T-helper 1 cell treated with Interleukin-12 subunit alpha and Interleukin-12 subunit beta and Interleukin-4 antibody, amounts not matched to agents 30 ng/mL and 1 ng/mL, for 36 hours (primary cell): ENCODE measurements around the gene BTBD19. TPM values are rescaled to one million over a fixed set of nuclear protein-coding genes. Genes with fewer than 3 reads are reported as not detected.

ENCODE experiments used
- intact Hi-C: fragments of 100-400 bp; cut with micrococcal nuclease; formaldehyde crosslinking; loops from one replicate; pipeline ENCODE4 v1.15.1; 2024
- total RNA-seq: library from RNA; stranded (reverse); gene quantifications from 2 replicates; pipeline ENCODE4 v1.2.3, GENCODE V29; 2022

The BTBD19 gene
- total RNA-seq, 1 donor from 2014 or later, result 11.9 TPM

GRCh38 chr1:44849575-44850132, 41.3 kb downstream of the BTBD19 start:
- intact Hi-C loops, result no loop called here

DNA sequence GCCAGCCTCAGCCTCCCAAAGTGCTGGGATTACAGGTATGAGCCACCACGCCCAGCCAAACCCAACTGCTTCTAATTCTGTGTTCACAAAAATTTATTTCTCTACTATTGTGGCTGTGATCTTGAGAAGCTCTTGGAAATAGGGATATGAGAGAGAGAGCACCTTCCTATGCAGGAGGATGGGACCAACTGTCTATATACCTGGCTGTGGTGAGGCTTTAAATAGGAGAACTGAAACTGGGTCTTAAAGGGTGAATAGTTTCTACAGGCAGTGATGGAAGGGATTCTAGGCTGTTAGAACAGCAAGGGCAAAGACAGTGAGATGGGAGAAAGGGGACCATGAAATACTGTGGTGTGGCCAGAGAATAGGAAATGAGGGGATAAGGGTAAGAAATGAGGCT, 43.0 kb downstream of the BTBD19 start:
- intact Hi-C loops, result no loop called here

DNA sequence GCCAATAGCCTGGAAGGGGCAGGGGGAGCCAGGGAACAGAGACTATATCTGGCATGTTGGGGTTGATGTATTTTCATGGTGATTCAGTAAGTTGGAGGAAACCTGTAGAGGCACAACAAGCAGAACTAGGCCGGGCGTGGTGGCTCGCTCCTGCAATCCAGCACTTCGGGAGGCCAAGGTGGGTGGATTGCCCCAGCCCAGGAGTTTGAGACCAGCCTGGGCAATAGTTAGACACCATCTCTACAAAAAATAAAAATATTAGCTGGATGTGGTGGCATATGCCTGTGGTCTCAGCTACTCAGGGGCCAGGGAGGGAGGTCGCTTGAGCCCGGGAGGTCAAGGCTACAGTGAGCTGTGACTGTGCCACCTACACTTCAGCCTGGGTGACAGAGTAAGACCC, 44.9 kb downstream of the BTBD19 start:
- intact Hi-C loops, result no loop called here

DNA sequence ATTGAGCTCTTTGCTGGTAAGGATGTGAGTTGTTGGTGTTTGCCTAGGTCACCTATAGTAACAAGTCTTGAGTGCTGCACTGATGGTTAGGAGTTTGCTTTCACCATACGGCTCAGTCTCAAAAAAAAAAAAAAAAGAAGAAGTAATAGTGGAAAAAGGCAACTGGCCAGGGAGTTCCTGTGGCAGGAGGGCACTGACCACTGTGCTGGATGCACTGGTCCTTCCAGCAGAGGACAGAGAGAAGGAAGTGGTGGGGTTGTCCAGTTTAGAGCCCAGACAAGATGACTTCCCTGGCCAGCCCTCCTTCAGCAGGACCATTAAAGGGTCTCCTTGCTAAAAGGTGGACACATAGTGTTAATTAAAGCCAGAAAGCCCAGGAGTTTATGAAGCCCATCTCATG, 46.6 kb downstream of the BTBD19 start:
- intact Hi-C loops, result no loop called here

DNA sequence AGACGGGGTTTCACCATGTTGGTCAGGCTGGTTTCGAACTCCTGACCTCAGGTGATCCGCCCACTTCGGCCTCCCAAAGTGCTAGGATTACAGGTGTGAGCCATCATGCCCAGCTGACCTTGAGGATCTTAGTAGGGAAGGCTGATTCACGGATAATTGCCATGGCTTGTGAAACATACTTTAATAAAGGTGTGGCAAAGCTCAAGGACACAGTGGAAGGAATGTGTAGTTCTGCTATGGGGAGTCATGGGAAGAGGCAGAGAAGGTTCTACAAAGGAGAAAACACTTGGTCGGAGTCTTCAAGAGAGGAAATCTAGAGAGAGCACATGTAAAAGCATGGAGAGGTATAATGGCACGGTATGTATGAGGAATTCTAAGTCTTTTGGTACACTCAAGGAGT, 47.4 kb downstream of the BTBD19 start:
- intact Hi-C loops, result no loop called here

GRCh38 chr1:44857446-44857845, 49.1 kb downstream of the BTBD19 start:
- intact Hi-C loops, result no loop called here

GRCh38 chr1:44860331-44860730, 52.0 kb downstream of the BTBD19 start:
- intact Hi-C loops, result no loop called here

GRCh38 chr1:44860891-44861425, 52.6 kb downstream of the BTBD19 start:
- intact Hi-C loops, result no loop called here

- intact Hi-C loops, result no loop called here
Observed at GRCh38 chr1:44862829-44863401, 54.6 kb downstream of the BTBD19 start.

Other genes with a start within 250 kb of the BTBD19 start
- 3.3 and 3.8 TPM in 2 replicates for gene TMEM53, start 134.0 kb upstream of the BTBD19 start, total RNA-seq
- 35.7 and 39.3 TPM in 2 replicates for gene ARMH1, start 133.8 kb upstream of the BTBD19 start, total RNA-seq
- gene RNU5D-1, start 77.4 kb upstream of the BTBD19 start, total RNA-seq, result not detected in 2 replicates
- 70.5 and 74.9 TPM in 2 replicates for gene KIF2C, start 68.7 kb upstream of the BTBD19 start, total RNA-seq
- 1,696 and 1,713 TPM in 2 replicates for gene RPS8, start 33.0 kb upstream of the BTBD19 start, total RNA-seq
- gene BEST4, start 20.4 kb upstream of the BTBD19 start, total RNA-seq, result 0.32 and 0.49 TPM in 2 replicates
- 92.2 and 93.2 TPM in 2 replicates for gene PLK3, start 8.1 kb upstream of the BTBD19 start, total RNA-seq
- gene DYNLT4, start 1.2 kb upstream of the BTBD19 start, total RNA-seq, result 0.46 and 0.49 TPM in 2 replicates
- 0.98 and 1.3 TPM in 2 replicates for gene PTCH2, start 34.7 kb downstream of the BTBD19 start, total RNA-seq
- gene EIF2B3, start 178.1 kb downstream of the BTBD19 start, total RNA-seq, result 26.6 and 31.6 TPM in 2 replicates
- gene HECTD3, start 202.8 kb downstream of the BTBD19 start, total RNA-seq, result 44.6 and 45.6 TPM in 2 replicates
- 71.1 and 75.2 TPM in 2 replicates for gene UROD, start 203.7 kb downstream of the BTBD19 start, total RNA-seq